ENCODE data around the gene MTUS2. TPM values are rescaled to one million over a fixed set of nuclear protein-coding genes. Genes with fewer than 3 reads are reported as not detected.
"Not testable (repeated sequence)": the region's sequence is repeated elsewhere in the genome, so short reads cannot be mapped to it uniquely, and the experiment has no call there.

The MTUS2 gene
- polyA plus RNA-seq, 1 donor = 0.52 TPM

DNA sequence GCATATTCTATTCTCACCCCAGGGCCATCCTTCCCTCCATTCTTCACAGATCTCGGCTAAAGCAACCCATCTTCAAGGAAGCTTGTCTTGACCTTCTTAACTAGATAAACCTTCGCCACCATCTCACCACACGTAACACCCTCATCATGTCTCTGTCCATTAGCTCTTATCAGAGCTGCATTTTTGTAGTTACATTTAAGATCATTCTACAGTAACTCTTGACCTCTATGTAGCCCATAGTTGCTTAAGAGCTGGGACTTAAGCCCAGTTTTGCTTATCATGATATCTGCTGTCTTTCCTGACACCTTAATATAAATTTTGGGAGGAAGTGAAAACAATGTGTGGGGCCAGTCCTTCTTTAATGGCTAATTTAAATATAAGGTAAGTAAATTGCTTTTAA lies 345.1 kb downstream of the MTUS2 start:
- DNase-seq = no peak

DNA sequence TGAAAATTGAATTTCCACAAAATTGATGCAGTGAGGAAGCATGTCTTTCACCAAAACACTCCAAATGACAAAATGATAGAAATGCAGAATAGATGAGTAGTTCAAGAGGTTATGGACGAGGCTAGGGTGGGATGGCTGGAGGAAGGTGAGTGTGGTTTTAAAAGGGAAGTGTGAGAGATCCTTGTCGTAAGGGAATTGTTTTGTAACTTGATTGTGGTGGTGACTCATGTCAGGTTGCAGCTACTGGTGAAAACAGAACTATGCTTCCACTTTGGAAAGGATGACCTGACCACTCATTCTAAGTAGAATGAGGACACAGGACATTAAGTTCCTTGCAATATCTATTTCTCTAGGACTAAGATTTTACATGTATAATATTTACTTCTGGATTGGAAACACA lies 345.7 kb downstream of the MTUS2 start:
- DNase-seq = no peak

DNA sequence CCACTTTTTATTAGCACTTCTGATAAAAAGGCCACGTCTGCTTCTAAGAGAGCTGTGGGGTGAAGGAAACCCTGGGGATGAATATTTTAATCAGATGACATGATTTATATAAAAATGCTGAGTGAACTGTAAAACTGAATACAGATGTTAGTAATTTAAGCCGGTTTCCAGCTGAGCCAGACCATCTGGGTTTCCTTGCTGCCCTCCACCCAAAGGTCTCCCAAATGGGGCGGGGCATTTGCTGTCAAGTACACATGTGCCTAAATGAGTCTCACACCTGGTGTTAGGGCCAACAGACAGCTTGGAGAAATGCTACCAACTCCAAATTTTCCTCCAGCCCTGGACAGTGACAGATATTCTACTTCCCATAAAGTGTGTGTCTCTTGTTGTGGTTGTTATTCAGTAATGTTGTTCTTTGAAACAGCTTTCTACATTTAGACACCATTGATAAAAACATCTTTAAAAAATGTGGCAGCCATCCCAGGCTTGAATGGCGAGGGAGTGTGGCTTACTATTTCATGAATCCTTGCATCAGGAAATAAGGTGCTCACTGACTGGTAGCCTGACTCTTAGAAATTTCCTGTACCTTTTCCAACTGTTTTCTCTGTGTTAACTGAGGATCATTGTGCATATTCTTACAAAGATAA lies 350.4 kb downstream of the MTUS2 start:
- peak; percentile 44 for DNase-seq

DNA sequence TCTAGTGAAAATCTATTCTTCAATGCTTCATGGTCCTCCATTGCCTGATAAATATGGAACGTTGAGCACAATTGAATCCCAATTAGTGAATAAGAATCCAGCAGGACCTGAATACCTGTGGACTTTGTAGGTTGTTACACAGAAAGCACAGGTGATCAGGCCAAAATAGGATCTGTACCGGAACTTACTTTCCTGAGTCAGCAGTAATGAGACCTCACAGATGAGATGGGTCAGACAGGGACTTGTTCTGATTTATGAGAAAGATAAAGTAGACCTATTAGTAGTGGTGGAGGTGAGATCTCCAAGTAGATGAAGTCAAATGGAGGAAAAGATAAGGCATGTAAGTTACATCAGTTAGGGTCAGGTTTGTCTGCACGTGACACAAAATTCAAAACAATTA lies 351.1 kb downstream of the MTUS2 start:
- DNase-seq = no peak

DNA sequence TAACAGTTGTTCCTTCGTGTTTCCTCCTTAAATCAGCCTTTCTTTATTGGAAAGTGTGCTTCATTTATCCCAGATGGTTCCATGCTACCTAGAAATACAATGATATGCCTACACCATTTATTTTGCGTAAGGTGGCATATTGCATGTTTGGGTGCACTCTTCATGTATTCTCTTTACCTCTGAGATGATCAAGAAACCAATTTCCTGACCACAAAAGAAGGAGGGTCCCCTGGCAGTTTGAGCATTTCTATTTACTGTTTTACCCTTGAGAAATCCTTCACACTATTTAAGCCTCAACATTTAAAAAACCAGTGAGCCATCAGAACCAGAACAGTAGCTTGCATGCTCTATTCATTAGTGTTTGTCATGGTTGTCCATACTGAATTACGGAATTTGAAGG lies 354.0 kb downstream of the MTUS2 start:
- no peak for DNase-seq

DNA sequence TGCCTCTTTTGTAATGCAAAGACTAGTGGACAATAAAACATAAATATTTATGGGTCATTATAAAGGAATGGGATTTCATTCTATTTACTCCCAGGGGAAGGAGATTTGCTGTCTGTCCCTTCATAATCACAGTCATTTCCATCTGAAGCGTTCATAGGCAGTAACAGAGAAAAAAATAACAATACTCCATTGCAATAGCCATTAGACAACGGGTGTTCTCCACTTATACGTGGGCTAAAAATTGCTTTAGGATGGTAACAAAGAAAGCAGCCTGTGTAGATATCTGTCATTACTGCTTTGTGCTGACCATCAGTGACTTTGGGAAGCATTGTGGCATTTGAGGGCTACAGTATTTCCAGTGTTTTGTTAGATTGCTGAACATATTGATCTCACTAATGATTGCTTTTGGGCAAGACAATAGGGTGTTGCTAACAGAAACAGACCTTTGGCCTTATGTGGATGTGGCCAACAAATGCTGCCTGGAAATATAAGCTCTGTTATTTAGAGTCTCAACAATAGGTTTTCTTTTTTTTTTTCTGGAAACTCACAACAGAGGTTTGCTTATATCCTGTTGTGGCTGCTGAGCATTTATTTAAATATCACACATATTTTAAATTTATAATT lies 355.2 kb downstream of the MTUS2 start:
- DNase-seq = no peak

DNA sequence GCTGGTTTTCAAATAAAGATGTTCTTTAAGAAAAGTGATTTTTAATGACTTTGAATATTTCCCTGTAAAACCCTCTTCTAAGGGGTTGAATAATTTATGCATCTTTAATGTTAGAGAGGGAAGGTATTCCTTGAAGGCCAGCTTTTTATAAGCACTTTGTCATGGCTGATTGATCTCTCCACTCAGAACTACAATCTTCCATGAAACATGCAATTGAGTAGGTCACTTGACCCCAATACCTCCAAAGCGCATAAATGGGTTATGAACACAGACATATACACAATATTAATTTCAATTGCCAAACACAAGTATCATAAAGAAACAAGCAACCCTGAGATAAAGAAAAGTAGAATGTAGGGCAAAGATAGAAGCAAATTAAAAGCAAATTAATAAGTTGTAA lies 359.9 kb downstream of the MTUS2 start:
- no peak for DNase-seq

DNA sequence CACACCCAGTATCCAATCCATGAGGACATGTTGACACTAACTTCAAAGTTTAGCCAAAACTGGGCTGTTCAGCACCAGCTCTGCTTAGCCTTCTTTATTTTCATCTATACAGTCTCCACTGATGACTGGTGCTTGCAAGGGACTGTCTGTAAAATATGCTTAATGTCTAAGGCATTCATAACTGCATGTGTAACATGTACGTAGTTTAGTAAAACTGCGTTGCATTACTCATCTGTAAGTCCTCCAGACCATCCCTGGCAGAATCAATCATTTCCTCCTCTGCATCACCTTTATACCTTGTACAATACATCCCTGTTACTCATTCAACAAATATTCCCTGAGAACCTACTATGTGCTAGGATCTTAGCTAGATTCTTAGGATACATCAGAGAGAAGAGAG lies 362.1 kb downstream of the MTUS2 start:
- no peak for DNase-seq

DNA sequence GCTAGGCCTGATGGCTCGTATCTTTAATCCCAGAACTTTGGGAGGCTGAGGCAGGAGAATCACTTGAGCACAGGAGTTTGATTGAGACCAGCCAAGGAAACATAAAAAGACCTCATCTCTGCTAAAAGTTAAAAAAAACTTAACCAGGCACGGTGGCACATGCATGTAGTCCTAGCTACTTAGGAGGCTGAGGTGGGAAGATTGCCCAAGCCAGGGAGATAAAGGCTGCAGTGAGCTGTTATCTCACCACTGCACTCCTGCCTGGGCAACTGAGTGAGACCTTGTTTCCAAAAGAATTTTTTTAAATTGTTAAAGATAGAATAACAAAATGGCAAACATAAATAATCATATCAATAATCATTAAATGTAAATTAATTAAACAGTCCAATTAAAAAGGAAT lies 365.8 kb downstream of the MTUS2 start:
- DNase-seq = no peak

DNA sequence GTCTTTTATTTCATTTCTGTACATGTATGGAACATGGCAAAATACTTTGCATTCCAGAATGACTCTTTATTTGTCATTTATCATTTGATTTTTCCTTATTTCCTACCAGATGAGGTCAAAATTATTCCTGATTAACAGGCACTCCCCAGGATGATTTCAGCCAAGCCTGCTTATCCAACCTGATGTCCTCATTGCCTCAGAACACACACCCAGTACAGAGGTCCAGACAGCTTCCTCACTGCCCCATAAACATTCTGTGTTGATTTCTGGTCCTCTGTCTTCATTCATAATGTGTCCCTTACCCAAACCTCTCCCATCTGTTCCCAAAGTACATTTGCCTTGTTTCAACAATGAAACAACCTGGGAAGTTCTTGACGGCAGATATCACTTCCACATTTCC lies 367.4 kb downstream of the MTUS2 start:
- DNase-seq = no peak

DNA sequence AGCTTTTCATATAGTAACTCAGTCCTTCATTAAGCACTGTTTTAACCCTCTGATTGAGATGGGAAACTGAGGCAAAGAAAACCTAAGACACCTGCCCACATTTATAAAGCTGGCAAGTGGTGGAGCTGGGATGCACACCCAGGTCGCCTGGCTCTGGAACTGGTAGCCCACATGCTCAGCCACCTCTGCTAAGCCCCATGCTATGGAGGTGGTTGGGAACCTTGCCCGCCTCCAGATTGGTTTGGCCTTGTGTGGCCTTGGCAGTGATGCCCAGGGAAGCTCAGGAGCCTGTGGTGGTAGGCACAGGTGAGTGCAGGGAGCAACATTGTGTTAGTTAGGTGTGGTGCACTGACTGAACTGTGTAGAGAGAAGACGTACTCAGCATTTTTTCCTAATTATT lies 370.2 kb downstream of the MTUS2 start:
- no peak for DNase-seq

DNA sequence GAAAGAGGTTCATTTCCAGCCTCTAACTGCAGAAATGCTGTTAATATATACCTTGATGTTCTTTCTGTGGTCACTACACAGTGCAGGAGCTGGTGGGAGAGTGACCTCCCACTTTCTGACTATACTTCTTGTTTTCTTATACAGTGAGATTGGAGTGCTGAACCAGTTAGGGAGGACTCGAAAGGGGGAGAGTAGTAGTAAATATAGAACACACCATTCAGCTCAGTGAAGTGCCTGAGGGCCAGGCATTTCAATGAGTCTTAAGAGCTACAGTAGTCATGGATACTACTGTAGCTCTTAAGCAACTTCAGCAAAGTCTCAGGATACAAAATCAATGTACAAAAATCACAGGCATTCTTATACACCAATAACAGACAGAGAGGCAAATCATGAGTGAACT lies 372.9 kb downstream of the MTUS2 start:
- no peak for DNase-seq

DNA sequence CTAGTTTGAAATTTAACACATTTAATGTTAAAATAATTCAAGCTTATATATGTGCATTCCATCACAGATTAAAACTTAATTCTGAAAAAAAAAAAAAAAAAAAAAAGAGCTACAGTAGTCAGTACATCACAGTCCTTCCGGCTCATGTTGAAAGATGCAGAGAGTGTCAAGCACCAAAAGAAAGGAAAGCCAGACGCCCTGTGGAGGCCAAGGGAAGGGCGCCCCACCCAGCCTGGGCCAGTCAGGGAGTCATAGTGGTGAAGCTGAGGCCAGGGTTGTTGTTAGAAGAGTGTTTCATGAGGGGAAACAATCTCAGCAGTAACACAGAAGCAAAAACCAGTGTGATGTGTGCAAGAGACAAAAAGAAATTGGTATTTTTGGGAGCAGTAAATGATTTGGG lies 375.3 kb downstream of the MTUS2 start:
- no peak for DNase-seq

DNA sequence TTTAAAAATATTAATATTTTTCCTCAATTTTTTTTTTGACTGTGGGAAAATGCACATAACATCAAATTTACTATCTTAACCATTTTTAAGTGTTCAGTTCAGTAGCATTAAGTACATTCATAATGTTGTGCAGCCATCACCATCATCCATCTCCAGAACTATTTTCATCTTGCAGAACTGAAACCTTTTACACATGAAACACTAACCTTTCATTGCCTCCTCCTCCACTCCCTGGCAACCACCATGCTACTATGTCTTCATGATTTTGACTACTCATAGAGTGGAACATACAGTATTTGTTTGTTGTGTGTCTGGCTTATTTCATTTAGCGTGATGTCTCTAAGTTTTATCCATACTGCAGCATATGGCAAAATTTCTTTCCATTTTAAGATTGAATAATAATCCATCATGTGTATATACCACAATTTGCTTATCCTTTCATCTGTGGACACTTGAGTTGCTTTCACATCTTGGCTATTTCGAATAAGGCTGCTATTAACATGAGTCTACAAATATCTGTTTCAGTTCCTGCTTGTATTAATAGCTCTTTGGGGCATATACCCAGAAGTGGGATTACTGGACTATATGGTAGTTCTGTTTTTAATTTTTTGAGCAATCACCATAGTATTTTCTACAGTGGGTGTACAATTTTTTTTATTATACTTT lies 376.4 kb downstream of the MTUS2 start:
- DNase-seq = no peak

DNA sequence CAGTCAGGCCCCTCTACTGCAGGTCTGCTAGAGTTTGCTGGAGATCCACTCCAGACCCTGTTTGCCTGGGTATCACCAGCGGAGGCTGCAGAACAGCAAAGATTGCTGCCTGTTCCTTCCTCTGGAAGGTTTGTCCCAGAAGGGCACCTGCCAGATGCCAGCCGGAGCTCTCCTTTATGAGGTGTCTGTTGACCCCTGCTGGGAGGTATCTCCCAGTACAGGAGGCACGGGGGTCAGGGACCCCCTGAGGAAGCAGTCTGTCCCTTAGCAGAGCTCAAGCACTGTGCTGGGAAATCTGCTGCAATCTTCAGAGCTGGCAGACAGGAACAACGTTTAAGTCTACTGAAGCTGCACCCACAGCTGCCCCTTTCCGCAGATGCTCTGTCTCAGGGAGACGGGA lies 382.6 kb downstream of the MTUS2 start:
- not testable (repeated sequence) for DNase-seq

DNA sequence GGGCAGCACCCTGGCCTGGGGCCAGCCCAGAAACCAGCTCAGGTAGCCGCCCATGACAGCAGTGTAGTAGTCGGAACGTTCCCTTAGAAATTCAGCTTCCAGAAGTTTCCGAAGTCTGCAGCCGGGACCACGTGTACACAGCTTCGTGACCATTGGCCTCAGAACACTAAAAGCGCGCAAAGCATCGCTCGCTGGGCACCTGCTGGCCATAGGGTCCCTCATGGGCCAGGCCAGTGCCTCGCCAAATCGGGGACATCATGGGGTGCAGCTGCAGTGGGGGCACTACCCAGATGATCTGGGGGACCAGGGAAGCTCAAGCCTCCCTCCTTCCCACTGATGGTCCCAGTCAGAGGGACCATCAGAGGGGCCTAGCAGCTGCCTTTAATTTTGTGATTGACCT lies 384.5 kb downstream of the MTUS2 start:
- no peak for DNase-seq

DNA sequence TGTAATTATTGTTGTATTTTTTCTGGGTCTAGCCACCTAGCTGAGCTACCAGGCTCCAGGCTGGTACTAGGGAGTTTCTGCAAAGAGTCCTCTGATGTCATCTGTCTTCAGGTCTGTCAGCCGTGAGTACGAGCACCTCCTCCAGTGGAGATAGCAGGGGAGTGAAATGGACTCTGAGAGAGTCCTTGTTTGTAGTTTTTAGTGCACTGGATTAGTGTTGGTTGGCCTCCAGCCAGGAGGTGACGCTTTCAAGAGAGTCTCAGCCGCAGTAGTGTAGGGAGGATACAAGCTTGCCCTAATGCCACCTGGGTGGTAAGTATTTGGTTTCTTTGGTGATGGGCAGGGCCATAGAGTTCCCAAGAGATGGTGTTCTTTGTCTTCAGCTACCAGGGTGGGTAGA lies 390.5 kb downstream of the MTUS2 start:
- no peak for DNase-seq

DNA sequence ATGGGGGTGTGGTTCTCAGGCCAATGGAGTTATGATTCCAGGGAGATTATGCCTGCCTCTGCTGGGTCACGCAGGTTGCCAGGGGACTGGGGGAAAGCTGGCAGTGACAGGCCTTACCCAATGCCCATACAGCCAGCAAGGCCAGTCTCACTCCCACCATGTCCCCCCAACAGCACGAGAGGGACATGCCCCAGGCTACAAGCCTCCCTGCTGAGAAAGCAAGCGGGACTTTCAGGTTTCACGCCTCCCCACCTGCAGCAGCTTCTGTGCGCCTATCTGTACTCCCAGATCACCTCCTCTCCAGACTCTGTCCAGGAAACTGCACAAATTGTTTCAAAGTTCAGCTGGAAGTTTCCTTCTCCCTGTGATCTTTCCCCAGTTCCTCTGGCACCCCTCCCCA lies 391.0 kb downstream of the MTUS2 start:
- not testable (repeated sequence) for DNase-seq

DNA sequence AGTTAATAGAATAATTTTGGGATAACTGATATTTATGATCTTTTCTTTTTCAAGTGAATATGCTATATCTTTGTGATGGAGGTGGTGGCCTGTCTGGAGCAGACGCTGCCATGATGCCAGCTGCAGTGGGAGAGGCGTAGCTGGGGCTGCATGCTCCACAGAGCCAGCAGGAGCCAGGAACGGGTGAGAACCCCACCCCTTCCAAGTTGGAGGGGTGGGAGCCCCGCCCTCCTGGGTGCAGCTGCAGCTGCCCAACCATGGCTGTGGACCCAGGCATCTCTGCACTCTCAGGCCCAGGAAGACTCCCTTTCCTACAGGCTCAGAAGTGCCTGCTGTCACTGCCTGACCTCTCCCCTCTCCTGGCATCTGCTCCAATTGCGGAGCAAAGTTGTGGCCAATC lies 402.3 kb downstream of the MTUS2 start:
- no peak for DNase-seq

DNA sequence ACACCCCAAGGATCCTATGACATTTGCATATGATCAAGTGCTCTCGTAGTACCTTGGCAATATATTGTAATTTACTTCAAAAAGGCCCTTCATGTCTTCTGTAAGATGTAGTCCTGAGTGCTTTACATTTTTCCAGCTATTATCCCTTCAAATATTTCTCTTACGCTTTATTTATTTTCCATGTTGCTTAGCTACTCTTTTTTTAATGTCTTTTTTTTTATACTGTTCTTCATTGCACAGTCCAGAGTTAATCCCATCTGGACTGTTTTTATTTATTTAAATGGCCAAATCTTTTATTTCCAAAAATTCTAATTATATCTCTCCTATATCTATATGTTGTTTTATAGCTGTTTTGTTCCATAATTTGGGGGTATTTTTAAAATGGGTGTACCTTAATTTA lies 404.1 kb downstream of the MTUS2 start:
- no peak for DNase-seq

DNA sequence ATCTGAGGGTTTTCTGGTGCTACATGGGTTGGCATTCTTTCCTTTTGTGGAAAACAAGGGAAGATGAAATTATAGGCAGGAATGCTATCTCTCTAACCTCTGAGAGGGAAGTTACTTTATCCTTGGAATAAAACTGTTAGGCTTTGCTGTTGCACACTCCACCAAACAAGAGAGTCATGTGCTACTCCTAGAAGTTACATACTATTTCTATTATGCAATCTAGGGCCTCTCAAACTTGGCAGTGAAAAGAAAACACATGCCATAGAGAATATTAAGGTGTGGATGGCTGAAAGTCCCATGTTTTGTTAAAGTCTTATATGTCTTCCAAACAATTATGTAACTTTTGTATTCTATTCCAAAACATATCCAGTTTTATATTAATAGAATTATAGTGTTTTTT lies 407.4 kb downstream of the MTUS2 start:
- DNase-seq = no peak

DNA sequence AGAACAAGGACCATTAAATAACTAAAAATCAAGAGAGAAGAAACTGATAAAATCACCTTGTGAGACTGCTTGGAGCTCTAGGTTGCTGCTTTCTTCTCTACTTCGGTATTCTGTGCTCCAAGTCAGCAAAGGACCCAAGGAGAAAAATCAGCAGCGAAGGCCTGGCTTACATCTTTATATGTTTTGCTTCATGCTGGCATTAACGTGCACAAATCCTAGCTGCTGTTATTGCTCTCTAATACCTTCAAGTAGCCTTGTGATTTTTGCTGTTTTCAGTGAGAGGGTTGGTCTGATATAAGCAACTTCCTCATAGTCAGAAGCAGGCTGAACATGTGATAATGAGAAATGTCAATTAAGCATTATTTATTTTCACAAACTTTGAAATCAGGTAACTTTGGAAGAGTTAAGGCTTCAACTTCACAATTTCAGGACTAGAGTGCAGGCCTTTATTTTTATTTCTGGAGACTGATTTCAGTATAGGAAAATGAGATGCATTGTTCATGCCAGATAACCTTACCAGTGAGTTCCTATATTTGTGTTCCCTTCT lies 410.2 kb downstream of the MTUS2 start:
- no peak for DNase-seq

DNA sequence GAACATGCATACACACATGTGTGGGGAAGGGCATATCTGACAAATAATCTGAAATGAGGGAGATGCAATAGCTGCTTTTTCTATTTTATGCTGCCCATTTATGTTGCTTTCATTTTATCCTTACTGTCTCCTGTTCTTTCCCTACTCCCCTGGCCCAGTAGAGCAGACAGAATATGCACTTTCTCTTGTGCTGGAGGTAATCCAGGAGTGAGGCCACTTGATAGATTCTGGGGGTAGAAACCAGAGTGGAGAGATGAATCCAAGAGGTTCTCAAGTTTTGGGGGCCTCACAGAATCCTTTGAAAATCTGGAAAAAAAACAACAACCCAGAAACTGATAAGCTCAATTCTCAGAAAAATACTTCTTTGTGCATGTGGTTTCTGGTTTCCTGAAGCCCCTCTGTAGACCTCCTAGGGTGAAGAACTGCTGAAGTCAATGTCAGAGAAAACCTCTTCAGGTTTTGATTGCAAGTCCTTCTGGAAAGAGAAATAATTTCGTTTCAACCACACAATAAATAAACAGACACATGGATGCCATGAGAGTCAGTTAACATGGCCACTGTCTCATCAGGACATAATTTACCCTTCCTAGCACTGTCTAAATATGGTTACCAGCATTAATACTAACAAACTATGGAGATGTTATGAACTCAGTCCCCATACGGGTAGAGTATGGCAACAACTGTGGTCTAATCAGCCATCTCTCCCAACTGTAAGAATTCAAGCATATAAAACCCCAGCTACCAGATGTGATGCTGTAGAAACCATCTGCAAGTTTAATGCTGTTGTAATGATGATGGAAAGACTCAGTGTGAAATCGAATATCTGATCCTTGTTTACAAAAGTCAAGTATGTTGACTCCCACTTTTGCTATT lies 419.8 kb downstream of the MTUS2 start:
- DNase-seq = no peak
